Measurements from ENCODE around the gene CSNK1D.

DNA sequence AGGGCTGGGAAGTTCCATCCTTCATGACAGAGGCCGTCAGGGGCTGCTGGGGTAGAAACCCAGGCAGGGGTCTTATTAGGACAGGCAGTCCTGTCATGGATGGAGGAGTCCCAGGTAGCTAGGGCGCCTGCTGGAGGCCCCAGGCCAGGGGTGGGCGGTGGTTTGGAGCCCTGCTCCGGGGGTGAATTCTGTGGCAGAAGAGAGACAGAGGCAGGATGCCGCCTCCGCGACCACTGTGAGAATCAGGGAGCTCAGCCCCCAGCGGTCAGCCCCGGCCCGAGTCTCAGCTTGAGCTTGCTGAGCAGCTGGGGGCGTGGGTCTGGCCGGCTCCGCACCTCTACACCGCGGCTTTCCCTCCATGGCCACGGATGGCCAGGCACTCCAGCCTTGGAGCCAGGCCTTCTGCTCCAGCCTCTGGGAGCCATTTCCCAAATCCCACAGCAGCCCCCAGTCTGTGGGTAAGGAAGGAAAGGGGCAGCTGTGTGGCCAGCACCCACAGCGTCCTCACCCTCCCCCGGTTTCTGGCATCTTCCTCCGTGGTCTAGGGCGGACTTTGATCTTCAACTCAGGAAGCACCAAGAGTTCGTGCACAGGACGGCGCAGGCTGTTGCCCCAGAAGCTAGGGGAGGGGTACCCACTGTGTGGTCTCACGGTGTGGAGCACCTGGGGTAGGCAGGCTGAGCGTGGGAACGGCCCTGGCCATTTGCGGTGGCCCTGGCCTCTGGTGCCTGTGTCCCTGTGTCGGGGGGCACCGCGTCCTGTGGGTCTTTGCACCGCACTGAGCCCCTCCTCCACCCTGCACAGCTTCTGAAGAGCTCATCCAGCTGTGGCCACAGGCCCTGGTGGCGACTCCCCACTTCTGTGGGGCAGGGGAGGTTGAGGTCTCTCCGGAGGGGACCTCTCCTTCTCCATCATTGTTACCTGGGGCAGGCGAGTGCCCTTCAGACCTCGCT lies 29.8 kb upstream of the CSNK1D start:
- TF ChIP-seq, protein P1, sequence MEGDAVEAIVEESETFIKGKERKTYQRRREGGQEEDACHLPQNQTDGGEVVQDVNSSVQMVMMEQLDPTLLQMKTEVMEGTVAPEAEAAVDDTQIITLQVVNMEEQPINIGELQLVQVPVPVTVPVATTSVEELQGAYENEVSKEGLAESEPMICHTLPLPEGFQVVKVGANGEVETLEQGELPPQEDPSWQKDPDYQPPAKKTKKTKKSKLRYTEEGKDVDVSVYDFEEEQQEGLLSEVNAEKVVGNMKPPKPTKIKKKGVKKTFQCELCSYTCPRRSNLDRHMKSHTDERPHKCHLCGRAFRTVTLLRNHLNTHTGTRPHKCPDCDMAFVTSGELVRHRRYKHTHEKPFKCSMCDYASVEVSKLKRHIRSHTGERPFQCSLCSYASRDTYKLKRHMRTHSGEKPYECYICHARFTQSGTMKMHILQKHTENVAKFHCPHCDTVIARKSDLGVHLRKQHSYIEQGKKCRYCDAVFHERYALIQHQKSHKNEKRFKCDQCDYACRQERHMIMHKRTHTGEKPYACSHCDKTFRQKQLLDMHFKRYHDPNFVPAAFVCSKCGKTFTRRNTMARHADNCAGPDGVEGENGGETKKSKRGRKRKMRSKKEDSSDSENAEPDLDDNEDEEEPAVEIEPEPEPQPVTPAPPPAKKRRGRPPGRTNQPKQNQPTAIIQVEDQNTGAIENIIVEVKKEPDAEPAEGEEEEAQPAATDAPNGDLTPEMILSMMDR (IDR thresholded peaks at IDR 0.05): no peak
- TF ChIP-seq POLR2A (IDR thresholded peaks at IDR 0.05): no peak

Data from body of pancreas (tissue), 4 donors.